ENCODE data around the gene STX18.
A peak's percentile ranks its signal among the peaks of the same experiment; 100 is the strongest.
"Not testable (repeated sequence)": the region's sequence is repeated elsewhere in the genome, so short reads cannot be mapped to it uniquely, and the experiment has no call there.

Gene STX18

GRCh38 chr4:4541661-4542570 is at the start of gene STX18:
STX18 (minus strand) TSS chr4:4542048; CDS start chr4:4541964, 84 bp downstream.
- DNase-seq (ENCODE audit: low read depth in 2 of 2), result peak; percentile 69 to 81

- DNase-seq (ENCODE audit: low read depth in 2 of 2), result no peak
These were observed 49.2 kb upstream of the STX18 start for GRCh38 chr4:4591071-4591470.

- DNase-seq (ENCODE audit: low read depth in 2 of 2), result no peak
These were observed 48.7 kb upstream of the STX18 start for GRCh38 chr4:4590546-4590945.

- DNase-seq (ENCODE audit: low read depth in 2 of 2), result no peak
These were observed 43.3 kb upstream of the STX18 start for GRCh38 chr4:4585012-4585670.

GRCh38 chr4:4583606-4584005 is 41.8 kb upstream of the STX18 start:
- no peak for DNase-seq (ENCODE audit: low read depth in 2 of 2)

- DNase-seq (ENCODE audit: low read depth in 2 of 2), result no peak
These were observed 40.8 kb upstream of the STX18 start for GRCh38 chr4:4582653-4583052.

GRCh38 chr4:4580494-4580893 is 38.6 kb upstream of the STX18 start:
- DNase-seq (ENCODE audit: low read depth in 2 of 2), result no peak

GRCh38 chr4:4578981-4579380 is 37.1 kb upstream of the STX18 start:
- DNase-seq (ENCODE audit: low read depth in 2 of 2), result no peak

- DNase-seq (ENCODE audit: low read depth in 2 of 2), result no peak
These were observed 35.6 kb upstream of the STX18 start for GRCh38 chr4:4577359-4577875.

- DNase-seq (ENCODE audit: low read depth in 2 of 2), result peak; percentile 37 to 55
These were observed 33.7 kb upstream of the STX18 start for GRCh38 chr4:4575284-4576211.

- no peak for DNase-seq (ENCODE audit: low read depth in 2 of 2)
These were observed 32.9 kb upstream of the STX18 start for GRCh38 chr4:4574792-4575191.

GRCh38 chr4:4574052-4574451 is 32.2 kb upstream of the STX18 start:
- no peak for DNase-seq (ENCODE audit: low read depth in 2 of 2)

GRCh38 chr4:4572821-4573220 is 31.0 kb upstream of the STX18 start:
- no peak for DNase-seq (ENCODE audit: low read depth in 2 of 2)

GRCh38 chr4:4569861-4570260 is 28.0 kb upstream of the STX18 start:
- not testable (repeated sequence) for DNase-seq (ENCODE audit: low read depth in 2 of 2)

GRCh38 chr4:4568806-4569427 is 27.1 kb upstream of the STX18 start:
- no peak for DNase-seq (ENCODE audit: low read depth in 2 of 2)

GRCh38 chr4:4566359-4566758 is 24.5 kb upstream of the STX18 start:
- DNase-seq (ENCODE audit: low read depth in 2 of 2), result not testable (repeated sequence)

GRCh38 chr4:4564522-4564921 is 22.7 kb upstream of the STX18 start:
- DNase-seq (ENCODE audit: low read depth in 2 of 2), result no peak

- DNase-seq (ENCODE audit: low read depth in 2 of 2), result no peak
These were observed 18.8 kb upstream of the STX18 start for GRCh38 chr4:4560642-4561041.

- no peak for DNase-seq (ENCODE audit: low read depth in 2 of 2)
These were observed 18.3 kb upstream of the STX18 start for GRCh38 chr4:4560136-4560535.

GRCh38 chr4:4559596-4559995 is 17.7 kb upstream of the STX18 start:
- DNase-seq (ENCODE audit: low read depth in 2 of 2), result no peak

- DNase-seq (ENCODE audit: low read depth in 2 of 2), result no peak
These were observed 17.0 kb upstream of the STX18 start for GRCh38 chr4:4558881-4559280.

Data from activated CD8-positive, alpha-beta memory T cell treated with anti-CD3 and anti-CD28 coated beads for 4 hours (primary cell).